Renal cortex interstitium (tissue), 15 donors: Measurements from ENCODE around the gene NUP133. TPM values are rescaled to one million over a fixed set of nuclear protein-coding genes. Genes with fewer than 3 reads are reported as not detected.

Source experiments
- DNase-seq, 11 donors: peaks; one replicate each; pipeline ENCODE4 v3.0.0-alpha.2; 2013; ENCODE audit warnings: low read depth in 9 of 11, low spot score in 4 of 11; ENCODE audit errors: extremely low read depth in 1 of 11
- long read RNA-seq, 16 experiments: transcript quantifications; one replicate each; lab custom pipeline, GENCODE V29; 2026
- polyA plus RNA-seq, 3 donors: library from polyadenylated mRNA; unstranded; fragments of 120-200 nt; gene quantifications; one replicate each; pipeline ENCODE4 v1.2.1, GENCODE V29; 2013; ENCODE audit not compliant: insufficient read length in 3 of 3

The NUP133 gene
- 10 to 100 TPM; 44.9 to 49.9 (median 49.6) TPM for polyA plus RNA-seq
- long read RNA-seq, donor 1, full-length matches to known transcripts = 3 of 3 reads
- long read RNA-seq, donor 1, partial matches to known transcripts = 0 of 3 reads
- long read RNA-seq, donor 1, other reads (novel, unspliced or antisense) = 0 of 3 reads
- long read RNA-seq, donor 2, full-length matches to known transcripts = 4 of 4 reads
- long read RNA-seq, donor 2, partial matches to known transcripts = 0 of 4 reads
- long read RNA-seq, donor 2, other reads (novel, unspliced or antisense) = 0 of 4 reads
- long read RNA-seq, donor 3, full-length matches to known transcripts = 10 of 10 reads
- long read RNA-seq, donor 3, partial matches to known transcripts = 0 of 10 reads
- long read RNA-seq, donor 3, other reads (novel, unspliced or antisense) = 0 of 10 reads
- long read RNA-seq, donor 4, full-length matches to known transcripts = 5 of 5 reads
- long read RNA-seq, donor 4, partial matches to known transcripts = 0 of 5 reads
- long read RNA-seq, donor 4, other reads (novel, unspliced or antisense) = 0 of 5 reads
- long read RNA-seq, donor 5 = 0 reads
- long read RNA-seq, donor 6, full-length matches to known transcripts = 8 of 13 reads
- long read RNA-seq, donor 6, partial matches to known transcripts = 5 of 13 reads
- long read RNA-seq, donor 6, other reads (novel, unspliced or antisense) = 0 of 13 reads
- long read RNA-seq, donor 7, full-length matches to known transcripts = 5 of 13 reads
- long read RNA-seq, donor 7, partial matches to known transcripts = 8 of 13 reads
- long read RNA-seq, donor 7, other reads (novel, unspliced or antisense) = 0 of 13 reads
- long read RNA-seq, donor 8, full-length matches to known transcripts = 3 of 11 reads
- long read RNA-seq, donor 8, partial matches to known transcripts = 8 of 11 reads
- long read RNA-seq, donor 8, other reads (novel, unspliced or antisense) = 0 of 11 reads
- long read RNA-seq, donor 9, full-length matches to known transcripts = 3 of 3 reads
- long read RNA-seq, donor 9, partial matches to known transcripts = 0 of 3 reads
- long read RNA-seq, donor 9, other reads (novel, unspliced or antisense) = 0 of 3 reads
- long read RNA-seq, donor 10, full-length matches to known transcripts = 3 of 3 reads
- long read RNA-seq, donor 10, partial matches to known transcripts = 0 of 3 reads
- long read RNA-seq, donor 10, other reads (novel, unspliced or antisense) = 0 of 3 reads
- long read RNA-seq, donor 11, full-length matches to known transcripts = 4 of 4 reads
- long read RNA-seq, donor 11, partial matches to known transcripts = 0 of 4 reads
- long read RNA-seq, donor 11, other reads (novel, unspliced or antisense) = 0 of 4 reads
- long read RNA-seq, donor 12, full-length matches to known transcripts = 3 of 3 reads
- long read RNA-seq, donor 12, partial matches to known transcripts = 0 of 3 reads
- long read RNA-seq, donor 12, other reads (novel, unspliced or antisense) = 0 of 3 reads
- long read RNA-seq, donor 13, full-length matches to known transcripts = 6 of 6 reads
- long read RNA-seq, donor 13, partial matches to known transcripts = 0 of 6 reads
- long read RNA-seq, donor 13, other reads (novel, unspliced or antisense) = 0 of 6 reads
- long read RNA-seq, donor 14, full-length matches to known transcripts = 4 of 4 reads
- long read RNA-seq, donor 14, partial matches to known transcripts = 0 of 4 reads
- long read RNA-seq, donor 14, other reads (novel, unspliced or antisense) = 0 of 4 reads
- long read RNA-seq, donor 15, full-length matches to known transcripts = 3 of 3 reads
- long read RNA-seq, donor 15, partial matches to known transcripts = 0 of 3 reads
- long read RNA-seq, donor 15, other reads (novel, unspliced or antisense) = 0 of 3 reads
- long read RNA-seq, donor 16, full-length matches to known transcripts = 13 of 25 reads
- long read RNA-seq, donor 16, partial matches to known transcripts = 12 of 25 reads
- long read RNA-seq, donor 16, other reads (novel, unspliced or antisense) = 0 of 25 reads

DNA sequence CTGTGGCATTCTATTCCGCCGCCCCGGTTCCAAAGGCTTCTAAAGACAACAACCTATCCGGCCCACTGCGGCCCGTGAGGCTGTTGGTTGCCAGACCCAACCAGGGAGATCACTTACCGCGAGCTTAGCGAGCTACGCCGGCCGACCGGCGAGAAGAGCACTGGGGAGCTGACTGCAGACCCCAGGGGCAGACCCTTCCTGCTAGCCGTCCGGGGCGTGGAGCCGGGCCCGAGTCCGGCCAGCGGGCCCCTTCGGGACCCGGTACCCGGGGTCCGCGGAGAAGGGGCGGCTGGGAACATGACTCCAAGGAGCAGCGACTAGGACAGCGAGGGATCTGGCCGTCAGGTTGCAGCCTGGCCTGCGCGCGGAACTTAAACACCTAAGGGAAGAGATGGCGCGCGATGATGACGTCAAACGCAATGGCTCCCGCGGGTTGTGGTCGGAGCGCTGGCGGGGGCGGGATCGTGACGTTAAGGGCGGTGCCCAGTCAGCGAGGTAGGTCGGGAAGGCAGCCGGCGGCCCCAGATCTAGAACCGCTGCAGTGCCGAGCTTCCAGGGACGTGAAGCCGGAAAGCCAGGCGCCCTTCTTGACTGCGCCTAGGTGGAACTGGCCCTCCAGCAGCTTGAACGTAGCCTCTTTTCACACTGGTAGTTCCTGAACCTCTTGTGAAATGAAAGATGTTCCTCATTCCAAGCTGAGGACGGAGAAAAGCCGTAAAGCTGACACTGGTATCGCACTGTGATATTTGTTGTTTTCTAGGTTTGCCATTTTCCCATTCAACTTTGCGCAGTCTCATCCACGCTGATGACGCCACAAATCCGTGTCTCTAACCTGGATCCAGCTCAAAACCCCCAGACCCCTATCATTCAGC is at the start of gene NUP133:
NUP133 (minus strand) TSS at position 391 of the 872 bp plus-strand sequence; CDS start at position 299, 92 bp downstream.
- peak; percentile 96 to 100 (median 98) for DNase-seq

DNA sequence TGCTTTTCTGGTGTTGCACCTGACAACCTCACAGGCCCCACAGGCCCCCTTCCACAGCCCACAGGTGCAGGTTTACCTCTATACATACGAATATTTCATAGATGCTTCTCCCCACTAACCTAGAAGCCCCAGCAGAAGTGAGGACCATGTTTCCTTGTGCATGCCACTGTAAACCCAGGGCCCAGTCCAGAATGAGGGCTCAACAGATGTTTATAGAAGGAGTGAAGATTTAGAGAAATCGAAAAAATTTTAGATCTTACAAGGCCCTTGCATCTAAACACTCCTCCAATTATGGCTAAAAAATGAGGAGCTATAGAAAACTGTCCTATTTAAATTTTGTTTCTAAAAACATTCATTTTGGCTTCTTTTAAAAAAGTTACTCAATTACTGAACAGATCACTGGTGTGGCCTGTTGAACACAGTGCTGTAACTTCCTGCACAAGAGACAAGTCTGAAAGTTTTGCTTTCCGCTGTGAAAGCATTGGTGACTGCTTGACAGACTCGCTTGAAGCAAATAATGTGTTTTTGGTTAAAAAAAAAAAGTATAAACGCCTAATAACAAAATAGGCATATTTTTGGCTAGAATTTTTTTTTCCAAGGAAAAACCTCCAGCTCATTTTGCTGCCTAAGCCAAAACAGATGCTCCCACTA is 49.2 kb upstream of the NUP133 start:
- no peak for DNase-seq

GRCh38 chr1:229554886-229555621 is 46.9 kb upstream of the NUP133 start:
- DNase-seq = no peak

DNA sequence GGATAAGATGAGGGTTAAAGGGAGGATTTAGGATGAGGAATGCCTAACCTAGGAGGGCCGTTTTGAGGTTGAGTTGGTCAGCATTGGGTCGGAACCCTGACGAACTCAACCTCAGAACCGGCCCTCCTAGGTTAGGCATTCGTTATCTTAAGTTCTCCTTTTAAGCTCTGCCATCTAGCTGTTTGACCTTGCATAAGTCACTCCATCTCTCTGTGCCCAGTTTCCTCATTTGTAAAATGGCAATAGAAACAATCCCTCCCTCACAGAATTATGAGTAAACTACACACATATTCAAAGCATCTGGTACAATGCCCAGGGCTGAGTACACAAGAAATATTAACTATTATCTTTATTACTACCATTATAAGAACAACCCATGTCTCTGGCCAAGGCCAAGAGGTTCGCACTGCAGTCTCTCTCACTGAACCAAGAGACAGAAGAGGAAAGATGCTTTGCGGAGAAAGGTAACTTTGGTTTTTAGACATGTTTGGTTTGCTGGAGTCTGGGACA is 45.5 kb upstream of the NUP133 start:
- DNase-seq = no peak

DNA sequence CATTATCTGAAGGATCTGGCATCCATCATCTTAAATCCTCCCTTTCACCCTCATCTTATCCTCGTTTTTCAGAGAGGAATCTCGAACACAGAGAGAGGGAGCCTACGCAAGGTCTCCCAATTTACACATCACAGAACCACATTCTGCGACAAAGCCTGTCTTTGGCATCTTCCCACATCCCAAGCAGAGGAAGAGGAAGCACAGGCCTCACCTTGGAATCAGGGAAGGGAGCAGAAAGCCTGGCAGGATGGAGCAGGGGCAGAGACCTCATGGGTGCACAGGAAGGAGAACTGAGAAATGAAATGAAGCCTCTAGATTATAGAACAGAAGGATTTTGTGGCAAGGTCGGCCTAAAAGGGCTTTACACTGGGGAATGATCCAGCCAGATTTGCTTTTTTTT is 44.6 kb upstream of the NUP133 start:
- DNase-seq = no peak

DNA sequence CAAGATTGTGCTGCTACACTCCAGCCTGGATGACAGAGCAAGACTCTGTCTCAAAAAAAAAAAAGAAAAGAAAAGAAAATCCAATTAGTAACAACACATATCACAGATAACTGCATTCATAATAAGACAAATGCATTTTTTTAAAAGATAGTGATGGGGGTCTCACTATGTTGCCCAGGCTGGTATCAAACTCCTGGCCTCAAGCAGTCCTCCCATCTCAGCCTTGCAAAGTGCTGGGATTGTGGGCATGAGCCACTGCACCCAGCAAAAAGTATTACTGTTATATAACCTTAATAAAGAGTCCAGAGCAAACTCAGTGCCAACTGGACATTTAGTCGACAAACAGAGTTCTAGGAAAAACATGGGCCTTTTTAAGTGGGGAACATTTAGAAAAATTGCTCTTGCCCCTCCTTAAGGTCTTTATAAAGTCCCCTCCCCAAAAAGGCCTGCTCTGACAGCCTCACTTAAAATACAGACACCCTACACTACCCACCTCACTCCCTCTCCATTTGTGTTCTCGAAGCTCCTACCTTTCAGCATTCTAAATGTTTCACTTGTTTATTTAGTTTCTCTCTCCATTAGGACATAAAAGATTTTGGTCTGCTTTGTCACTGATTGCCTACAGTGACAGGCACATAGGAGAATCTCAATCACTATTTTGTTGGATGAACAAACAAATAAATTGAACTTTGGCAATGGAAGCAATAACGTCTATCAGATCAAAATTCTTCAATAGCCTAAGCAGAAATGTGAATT is 42.8 kb upstream of the NUP133 start:
- no peak for DNase-seq

GRCh38 chr1:229547542-229547941 is 39.4 kb upstream of the NUP133 start:
- no peak for DNase-seq

GRCh38 chr1:229544587-229544986 is 36.4 kb upstream of the NUP133 start:
- no peak for DNase-seq

DNA sequence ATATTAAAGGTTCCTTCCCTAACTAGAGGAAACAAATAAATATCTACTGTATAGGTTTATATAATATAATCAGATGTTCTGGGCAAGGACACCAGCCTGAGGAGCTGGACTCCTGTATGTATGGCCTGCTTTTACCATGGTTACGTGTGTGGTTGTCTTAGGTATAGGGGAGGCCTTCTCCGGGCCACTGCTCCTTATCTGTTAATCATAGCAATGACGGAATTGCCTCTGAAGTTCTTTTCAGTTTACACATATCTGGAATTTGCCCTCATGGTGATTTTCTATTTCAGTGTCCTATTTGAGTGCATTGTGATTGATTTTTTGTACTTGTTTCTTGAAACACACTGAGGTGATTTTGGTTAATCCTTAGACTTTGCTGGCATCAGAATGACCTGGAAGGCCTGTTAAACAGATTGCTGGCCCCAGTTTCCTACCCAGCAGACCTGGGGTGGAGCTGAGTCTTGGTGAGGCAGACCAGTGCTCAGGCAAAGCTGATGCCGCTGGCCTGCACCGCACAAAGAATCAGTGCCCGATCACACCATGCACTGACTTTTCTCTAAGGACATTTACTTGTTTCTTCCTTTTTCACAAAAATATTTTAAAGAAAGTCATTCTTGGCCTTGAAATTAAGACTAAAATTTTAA is 31.8 kb upstream of the NUP133 start:
- no peak for DNase-seq

GRCh38 chr1:229538945-229539344 is 30.8 kb upstream of the NUP133 start:
- no peak for DNase-seq

DNA sequence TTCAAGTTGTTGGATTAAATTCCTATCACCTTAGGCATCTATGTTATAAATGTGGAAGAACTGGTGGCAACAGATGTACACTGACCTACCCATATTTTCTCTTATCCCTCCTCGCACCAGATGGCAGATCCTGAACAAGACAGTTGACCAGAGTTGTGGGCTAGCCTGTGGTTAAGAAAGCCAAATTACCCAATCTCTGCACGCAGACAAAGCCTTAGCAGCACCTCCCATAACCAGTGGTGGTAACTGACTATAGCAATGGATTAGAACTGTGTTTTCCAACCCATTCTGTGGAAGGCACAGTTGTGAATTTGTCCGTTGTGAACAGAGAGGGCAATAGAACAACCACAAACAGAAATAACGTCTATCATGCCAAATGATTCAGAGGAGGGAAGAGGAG is 29.8 kb upstream of the NUP133 start:
- DNase-seq = no peak

DNA sequence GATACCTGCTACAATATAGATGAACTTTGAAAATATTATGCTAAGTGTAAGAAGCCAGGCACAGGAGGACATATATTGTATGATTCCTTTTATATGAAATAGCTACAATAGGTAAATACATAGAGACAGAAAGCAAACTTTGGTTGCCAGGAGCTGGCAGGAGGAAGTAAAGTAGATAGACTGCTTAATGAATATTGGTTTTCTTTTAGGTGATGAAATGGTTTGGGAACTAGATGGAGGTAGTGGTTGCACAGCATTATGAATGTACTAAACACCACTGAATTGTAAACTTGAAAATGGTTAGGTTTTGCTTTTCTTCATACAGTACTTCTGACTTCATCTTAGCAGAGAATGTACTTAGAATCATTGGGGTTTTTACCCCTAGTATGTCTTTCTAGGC is 28.8 kb upstream of the NUP133 start:
- no peak for DNase-seq

GRCh38 chr1:229535230-229535629 is 27.1 kb upstream of the NUP133 start:
- no peak for DNase-seq

GRCh38 chr1:229531326-229531725 is 23.2 kb upstream of the NUP133 start:
- no peak for DNase-seq
